BLaER1 treated with 17β-estradiol and CSF1 and Interleukin-3, amounts not matched to agents 10 nM and 100 nM (cell line): ENCODE results near the gene CCL3.

Experiments used
- H3K27ac ChIP-seq, 11 experiments: shearing (Covaris generic); formaldehyde crosslinking; 2 replicates each; pipeline ENCODE4 v1.8.1; 2022
- H3K27me3 ChIP-seq, 11 experiments: shearing (Covaris generic); formaldehyde crosslinking; 2 replicates each; pipeline ENCODE4 v1.8.1; 2022
- H3K36me3 ChIP-seq, 11 experiments: shearing (Covaris generic); formaldehyde crosslinking; 2 replicates each; pipeline ENCODE4 v1.8.1; 2022
- H3K4me1 ChIP-seq, 10 experiments: shearing (Covaris generic); formaldehyde crosslinking; 2 replicates each; pipeline ENCODE4 v1.8.1; 2022
- H3K4me2 ChIP-seq, 11 experiments: shearing (Covaris generic); formaldehyde crosslinking; 2 replicates each; pipeline ENCODE4 v1.8.1; 2022
- H3K4me3 ChIP-seq, 10 experiments: shearing (Covaris generic); formaldehyde crosslinking; 2 replicates each; pipeline ENCODE4 v1.8.1; 2022
- H3K9ac ChIP-seq, 11 experiments: shearing (Covaris generic); formaldehyde crosslinking; 2 replicates each; pipeline ENCODE4 v1.8.1; 2022
- H3K9me3 ChIP-seq, 11 experiments: shearing (Covaris generic); formaldehyde crosslinking; replicated peaks in 1 of 11; 2 replicates each; pipeline ENCODE4 v1.8.1; 2022
- H4K20me1 ChIP-seq, 11 experiments: shearing (Covaris generic); formaldehyde crosslinking; 2 replicates each; pipeline ENCODE4 v1.8.1; 2022
- Cebpa-rat ChIP-seq, 11 experiments: shearing (Covaris generic); IDR thresholded peaks; 2 replicates each; pipeline ENCODE4 v1.8.1; 2022

CCL3 gene

GRCh38 chr17:36055921-36056520 is 33.9 kb downstream of the CCL3 start:
- H3K4me2 ChIP-seq, result peak overlapping the region in 2 of 11 experiments; percentile 51 to 65; a peak in 4 of 22 replicates
- H3K27me3 ChIP-seq, result no peaks in the 10 kb centered on the region
- H3K36me3 ChIP-seq, result no peaks in the 10 kb centered on the region
- H3K4me3 ChIP-seq, result no peak overlapping the region
- no peak overlapping the region for H3K27ac ChIP-seq
- TF ChIP-seq Cebpa-rat (IDR thresholded peaks at IDR 0.05), result no peak
- H3K9ac ChIP-seq, result no peak overlapping the region
- H3K9me3 ChIP-seq, result peaks cover 0 to 18% (median 12%) of the 10 kb centered on the region in 11 experiments; a peak in 16 of 22 replicates
- H4K20me1 ChIP-seq, result no peaks in the 10 kb centered on the region
- H3K4me1 ChIP-seq, result peaks cover 0 to 41% (median 0%) of the 10 kb centered on the region in 10 experiments; a peak in 5 of 20 replicates

GRCh38 chr17:36055171-36055570 is 34.8 kb downstream of the CCL3 start:
- Histone ChIP-seq H3K36me3 (no peaks in the 10 kb centered on the region), H3K27ac (no peak overlapping the region), H3K4me3 (no peak overlapping the region), H3K4me2 (peak overlapping the region in 2 of 11 experiments; percentile 51 to 65; a peak in 4 of 22 replicates), H3K9ac (no peak overlapping the region), H4K20me1 (no peaks in the 10 kb centered on the region), H3K9me3 (peaks cover 8 to 27% (median 20%) of the 10 kb centered on the region in 11 experiments), H3K27me3 (no peaks in the 10 kb centered on the region), H3K4me1 (peaks cover 0 to 41% (median 0%) of the 10 kb centered on the region in 10 experiments; a peak in 5 of 20 replicates)
- TF ChIP-seq Cebpa-rat (IDR thresholded peaks at IDR 0.05), result no peak

GRCh38 chr17:36049643-36050042 is 40.3 kb downstream of the CCL3 start:
- no peak overlapping the region for H3K27ac ChIP-seq
- no peaks in the 10 kb centered on the region for H3K27me3 ChIP-seq
- H3K4me1 ChIP-seq, result peaks cover 0 to 5% (median under 1%) of the 10 kb centered on the region in 10 experiments; a peak in 6 of 20 replicates
- no peak overlapping the region for H3K4me3 ChIP-seq
- no peak overlapping the region for H3K4me2 ChIP-seq
- no peaks in the 10 kb centered on the region for H4K20me1 ChIP-seq
- no peak overlapping the region for H3K9ac ChIP-seq
- H3K9me3 ChIP-seq, result peaks cover 48 to 79% (median 59%) of the 10 kb centered on the region in 11 experiments
- no peaks in the 10 kb centered on the region for H3K36me3 ChIP-seq
- TF ChIP-seq Cebpa-rat (IDR thresholded peaks at IDR 0.05), result no peak

GRCh38 chr17:36048066-36048465 is 41.9 kb downstream of the CCL3 start:
- peaks cover 51 to 79% (median 61%) of the 10 kb centered on the region in 11 experiments for H3K9me3 ChIP-seq
- TF ChIP-seq Cebpa-rat (IDR thresholded peaks at IDR 0.05), result no peak
- H3K4me1 ChIP-seq, result peaks cover 0 to 5% (median 0%) of the 10 kb centered on the region in 10 experiments; a peak in 3 of 20 replicates
- H3K9ac ChIP-seq, result no peak overlapping the region
- no peaks in the 10 kb centered on the region for H3K36me3 ChIP-seq
- no peaks in the 10 kb centered on the region for H4K20me1 ChIP-seq
- H3K4me2 ChIP-seq, result no peak overlapping the region
- H3K27ac ChIP-seq, result no peak overlapping the region
- H3K4me3 ChIP-seq, result no peak overlapping the region
- no peaks in the 10 kb centered on the region for H3K27me3 ChIP-seq
